Hematopoietic multipotent progenitor cell treated with erythropoietin and hydrocortisone succinate and interleukin-3 and kit ligand, for 15 days (in vitro differentiated cells): ENCODE results near the gene TUBGCP2.

ENCODE experiments used
- DNase-seq: peaks from one replicate; pipeline ENCODE4 v3.0.0-alpha.2; 2015; ENCODE audit warnings: low spot score

TUBGCP2 gene

DNA sequence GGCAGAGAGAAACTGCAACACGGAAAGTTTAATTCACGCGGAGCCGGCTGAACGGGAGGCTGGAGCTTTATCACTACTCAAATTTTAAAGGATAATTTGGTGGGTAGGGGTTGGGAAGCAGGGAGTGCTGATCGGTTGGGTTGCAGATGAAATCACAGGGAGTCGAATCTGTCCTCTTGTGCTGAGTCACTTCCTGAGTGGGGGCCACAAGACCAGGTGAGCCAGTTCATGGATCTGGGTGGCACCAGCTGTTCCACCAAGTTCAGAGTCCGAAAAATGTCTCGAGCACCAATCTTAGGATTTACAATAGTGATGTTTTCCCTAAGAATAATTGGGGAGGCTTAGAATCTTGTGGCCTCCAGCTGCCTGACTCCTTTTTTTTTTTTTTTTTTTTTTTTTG lies 34.9 kb upstream of the TUBGCP2 start:
- no peak for DNase-seq

DNA sequence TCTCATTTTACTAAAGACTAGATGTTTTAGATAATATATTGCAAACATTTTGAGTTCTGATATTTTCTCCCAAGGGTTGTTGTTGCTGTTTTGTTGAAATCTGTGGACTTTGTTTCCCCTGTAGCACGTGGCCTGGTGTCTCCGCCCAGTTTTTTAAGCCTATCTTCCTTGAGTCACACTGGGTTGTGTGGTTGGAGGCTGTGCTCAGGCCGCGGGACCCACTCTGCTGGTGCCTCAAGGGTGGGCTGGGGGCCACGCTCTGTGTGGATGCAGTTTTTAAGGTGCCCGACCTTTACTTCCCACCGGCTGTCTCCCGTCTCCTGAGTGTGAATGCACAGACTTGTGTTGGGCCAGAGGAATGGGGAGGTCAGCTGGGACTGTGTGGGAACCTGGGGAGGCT lies 34.3 kb upstream of the TUBGCP2 start:
- DNase-seq: no peak

DNA sequence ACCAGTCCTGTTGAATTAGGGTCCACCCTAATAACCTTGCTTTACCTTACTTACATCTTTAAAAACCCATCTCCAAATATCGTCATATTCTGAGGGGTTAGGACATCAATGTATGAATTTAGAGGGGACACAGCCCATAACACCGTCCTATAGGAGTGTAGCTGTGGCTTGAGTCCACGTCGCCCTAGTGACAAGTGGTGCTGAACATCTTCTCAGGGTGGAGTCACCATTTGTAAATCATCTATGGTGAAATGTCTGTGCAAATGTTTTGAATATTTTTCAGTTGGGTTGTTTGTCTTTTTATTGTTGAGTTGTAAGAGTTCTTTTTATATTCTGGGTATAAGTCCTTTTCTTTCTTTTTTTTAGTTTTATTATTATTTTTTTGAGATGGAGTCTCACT lies 33.3 kb upstream of the TUBGCP2 start:
- DNase-seq: no peak

DNA sequence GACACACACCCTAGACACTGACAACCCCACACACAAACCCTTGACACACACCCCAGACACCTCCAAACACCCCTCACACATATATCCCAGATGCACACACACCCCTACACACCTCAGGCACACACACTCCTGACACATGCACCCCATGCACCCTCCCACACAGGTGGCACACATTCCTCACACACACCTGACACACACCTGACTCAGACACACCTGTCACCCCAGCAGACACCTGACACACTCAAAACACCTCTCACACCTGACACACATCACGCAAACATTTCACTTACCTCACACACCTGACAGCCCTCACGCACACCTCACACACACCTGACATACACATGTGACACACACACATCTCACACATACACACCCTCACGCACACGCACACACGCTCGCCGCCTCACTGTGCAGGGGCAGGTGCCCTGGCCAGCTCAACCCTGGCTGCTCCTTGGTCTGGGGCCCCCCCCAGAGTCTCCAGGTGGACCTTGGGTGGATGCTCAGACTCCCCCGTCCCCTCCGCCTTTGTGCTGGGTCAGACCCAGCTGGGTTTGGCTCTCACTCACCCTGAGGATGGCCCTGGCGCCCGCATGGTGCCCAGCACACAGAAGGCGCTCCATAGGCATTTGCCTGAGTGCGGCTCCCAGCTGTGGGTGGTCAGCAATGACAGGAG lies 31.2 kb upstream of the TUBGCP2 start:
- DNase-seq: no peak

DNA sequence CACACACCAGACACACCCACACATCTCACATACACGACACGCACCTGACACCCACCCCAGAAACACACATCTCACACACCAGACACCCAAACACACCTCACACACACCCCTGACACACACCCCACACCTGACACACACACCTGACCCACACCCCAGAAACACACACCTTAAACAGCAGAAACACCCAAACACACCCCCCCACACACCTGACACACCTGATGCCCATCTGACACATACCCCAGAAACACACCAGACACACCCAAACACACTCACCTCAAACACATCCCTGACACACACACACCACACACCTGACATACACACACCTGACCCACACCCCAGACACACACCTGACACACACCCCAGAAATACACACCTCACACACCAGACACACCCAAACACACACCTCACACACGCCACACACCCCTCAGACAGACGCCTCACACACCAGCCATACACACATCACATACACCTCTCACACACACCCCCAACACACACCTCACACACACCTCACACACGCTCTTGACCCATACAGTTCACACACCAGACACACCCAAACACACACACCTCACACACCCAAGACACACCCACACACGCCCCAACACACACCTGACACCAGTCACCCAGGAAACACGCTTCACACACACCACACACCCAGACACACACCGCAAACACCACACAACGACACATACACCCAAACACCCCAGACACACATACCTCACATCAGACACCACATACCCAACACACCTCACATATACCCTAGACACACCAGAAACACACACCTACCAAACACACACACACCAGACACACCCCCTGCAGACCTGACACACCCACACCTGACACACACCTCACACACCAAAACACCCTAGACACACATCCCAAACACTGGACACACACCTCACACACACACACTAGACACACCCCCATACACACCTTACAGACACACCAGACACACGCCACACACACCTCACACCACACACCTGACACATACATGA lies 29.7 kb upstream of the TUBGCP2 start:
- no peak for DNase-seq

DNA sequence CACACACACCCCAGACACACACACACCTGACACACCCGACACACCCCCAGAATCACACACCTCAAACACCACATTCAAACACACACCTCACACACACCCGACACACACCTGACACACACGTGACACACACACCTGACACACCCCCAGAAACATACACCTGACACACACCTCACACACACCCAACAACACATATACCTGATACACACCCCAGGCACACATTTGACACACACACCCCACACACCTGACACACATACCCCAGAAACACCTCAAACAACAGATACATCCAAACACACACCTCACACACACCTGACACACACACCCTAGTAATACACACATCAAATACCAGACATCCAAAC lies 28.7 kb upstream of the TUBGCP2 start:
- DNase-seq: no peak

DNA sequence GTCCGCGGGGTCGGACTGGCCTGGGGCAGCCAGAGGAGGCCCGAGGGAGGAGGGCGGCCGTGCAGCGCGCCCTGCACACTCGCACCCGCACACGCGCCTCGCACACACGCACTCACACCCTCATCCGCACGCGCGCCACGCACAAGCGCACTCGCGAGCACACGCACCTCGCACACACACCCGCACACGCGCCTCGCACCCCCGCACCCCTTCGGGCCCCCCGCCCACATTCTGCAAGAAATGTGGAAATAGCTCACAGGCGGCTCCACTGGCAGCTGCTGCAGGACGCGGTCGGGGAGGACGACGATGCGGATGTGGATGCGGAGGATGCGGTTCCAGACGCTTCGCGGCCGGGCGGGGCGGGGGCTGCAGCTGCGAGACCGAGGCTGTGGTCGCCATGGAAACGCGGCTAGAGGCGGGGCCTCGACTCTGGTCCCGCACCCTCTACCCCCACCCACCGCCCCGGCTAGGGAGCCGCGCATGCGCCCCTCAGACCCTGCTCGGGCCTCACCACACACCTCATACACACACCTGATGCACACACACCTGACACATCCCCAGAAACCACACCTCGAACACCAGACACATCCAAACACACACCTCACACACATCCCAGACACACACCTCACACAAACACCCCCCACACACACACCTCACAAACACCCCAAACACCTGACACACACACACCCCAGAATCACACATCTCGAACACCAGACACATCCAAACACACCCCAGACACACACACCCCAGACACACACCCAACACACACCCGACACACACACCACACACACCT lies 28.1 kb upstream of the TUBGCP2 start, which contains the start of gene CALY:
TSS of gene CALY (minus strand) at position 320 of the 793 bp plus-strand sequence. CDS start 7,907 bp downstream, outside the sequence.
- no peak for DNase-seq

DNA sequence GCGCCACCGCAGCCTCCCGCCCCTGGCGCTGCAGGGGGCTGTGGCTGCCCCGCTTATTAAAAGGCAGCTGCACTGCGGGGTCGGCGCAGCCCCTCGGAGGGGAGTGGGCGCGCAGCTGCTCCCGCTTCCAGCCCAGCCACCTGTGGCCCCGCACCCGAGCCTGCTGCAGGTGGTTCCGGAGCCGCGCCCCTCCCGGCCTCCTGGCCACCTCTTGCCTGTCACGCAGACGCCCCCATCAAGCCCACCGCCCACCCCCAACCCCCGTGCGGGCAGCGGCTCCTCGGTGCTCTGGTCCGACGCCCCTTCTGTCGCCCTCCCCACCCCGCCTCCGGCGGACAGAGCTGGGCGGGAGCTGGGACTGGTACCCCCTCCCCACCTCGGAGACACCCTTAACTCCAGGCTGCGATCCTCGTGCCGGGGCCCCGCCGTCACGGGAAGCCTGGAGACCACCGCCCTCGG lies 27.5 kb upstream of the TUBGCP2 start:
- DNase-seq: no peak

DNA sequence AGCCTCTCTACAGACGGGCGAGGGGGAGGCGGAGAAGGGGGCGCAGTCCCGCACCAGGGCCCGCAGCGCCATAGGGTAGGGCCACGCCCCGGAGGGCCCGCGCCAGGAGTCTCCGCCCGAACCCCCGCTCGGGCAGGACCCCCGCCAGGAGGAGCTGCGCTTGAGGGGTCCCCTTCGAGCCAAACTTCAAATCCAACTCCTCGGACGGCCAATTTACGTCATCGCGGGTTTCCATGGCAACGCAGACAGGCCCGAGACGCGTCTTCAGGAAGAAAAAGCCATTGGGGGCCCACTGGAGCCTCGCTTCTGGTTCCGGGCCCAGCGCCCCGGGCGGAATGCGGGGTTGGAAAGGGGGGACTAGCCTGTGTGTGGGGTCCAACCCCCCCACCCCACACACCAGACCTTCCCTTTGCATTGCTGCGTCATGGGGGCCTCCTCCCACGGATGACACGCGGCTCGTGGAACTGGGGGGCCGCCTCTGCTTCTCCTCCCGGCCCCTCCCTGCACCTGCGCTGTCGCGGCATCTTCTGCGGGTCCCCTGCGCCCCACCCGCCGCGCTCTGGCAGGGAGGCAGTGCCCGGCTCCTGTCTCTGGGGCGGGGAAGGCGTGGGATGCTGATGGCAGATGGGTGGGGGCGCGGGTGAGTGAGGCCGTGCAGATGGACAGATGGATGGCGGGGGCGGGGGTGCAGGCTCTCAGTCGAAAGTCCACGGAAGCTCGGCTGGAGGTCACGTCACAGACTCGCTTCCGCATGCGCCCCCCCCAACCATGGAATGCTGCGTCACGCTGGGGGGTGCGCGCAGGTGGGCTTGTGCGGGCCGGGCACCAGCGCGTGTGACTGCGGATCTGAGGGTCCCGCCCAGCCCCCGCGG lies 26.8 kb upstream of the TUBGCP2 start:
- no peak for DNase-seq

DNA sequence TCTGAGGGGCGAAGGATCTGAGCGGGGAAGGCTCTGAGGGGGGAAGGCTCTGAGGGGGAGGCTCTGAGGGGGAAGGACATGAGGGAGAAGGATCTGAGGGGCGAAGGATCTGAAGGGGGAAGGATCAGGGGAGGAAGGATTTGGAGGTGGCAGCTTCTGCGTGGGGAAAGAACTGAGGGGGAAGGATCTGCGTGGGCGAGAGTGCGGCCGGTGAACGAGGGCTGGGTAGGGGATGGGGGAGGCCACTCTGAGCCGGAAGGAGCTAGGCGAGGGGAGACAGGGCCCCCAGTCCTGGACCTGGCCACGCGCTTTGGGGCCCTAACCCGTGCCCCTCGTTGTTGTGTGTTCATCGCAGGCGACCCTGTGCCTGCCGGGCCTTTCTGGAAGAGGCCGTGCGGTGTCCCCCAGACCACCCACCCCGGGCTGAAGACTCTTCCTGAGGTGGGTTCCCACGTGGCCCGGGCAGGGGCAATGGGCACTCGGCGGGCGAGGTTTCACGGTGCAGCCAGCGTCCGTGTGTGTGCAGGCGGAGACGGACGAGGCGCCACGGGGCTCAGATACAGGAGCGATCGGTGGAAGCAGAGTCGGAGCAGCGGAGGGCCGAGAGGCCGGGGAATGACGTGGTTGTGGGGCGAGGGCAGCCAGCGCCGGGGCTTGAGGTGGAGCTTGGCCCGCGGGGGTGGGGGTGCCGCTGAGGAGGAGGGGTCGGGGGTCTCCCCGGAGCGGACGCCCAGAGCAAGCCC lies 26.0 kb upstream of the TUBGCP2 start:
- DNase-seq: no peak

DNA sequence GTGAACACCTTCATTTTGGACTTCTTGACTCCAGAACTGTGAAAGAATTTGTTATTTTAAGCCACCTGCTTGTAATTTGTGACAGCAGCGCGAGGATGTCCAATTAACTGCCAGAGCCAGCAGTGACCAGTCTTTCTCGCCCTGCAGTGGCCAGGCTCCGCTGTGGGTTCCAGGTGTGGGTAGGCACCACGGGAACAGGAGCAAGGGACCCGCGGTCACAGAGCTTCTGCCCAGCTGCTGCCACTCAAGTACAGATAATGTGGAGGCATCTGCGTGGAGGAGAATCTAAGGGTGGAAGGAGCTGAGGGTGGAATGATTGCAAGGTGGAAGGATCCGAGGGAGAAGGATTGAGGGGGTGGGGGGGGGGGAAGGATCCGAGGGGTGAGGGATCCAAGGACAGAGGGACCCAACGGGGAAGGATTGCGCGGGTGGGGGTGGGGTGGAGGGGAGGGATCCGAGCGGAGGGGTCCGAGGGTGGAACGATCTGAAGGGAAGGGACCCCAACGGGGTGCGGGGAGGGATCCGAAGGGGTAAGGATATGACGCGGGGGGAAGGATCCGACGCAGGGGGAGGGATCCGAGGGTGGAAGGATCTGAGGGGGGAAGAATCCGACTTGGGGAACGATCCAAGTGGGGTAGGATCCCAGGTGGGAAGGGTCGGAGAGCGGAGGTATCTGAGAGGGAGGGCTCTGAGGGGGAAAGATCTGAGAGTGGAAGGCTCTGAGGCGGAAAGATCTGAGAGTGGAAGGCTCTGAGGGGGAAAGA lies 24.4 kb upstream of the TUBGCP2 start:
- DNase-seq: no peak

DNA sequence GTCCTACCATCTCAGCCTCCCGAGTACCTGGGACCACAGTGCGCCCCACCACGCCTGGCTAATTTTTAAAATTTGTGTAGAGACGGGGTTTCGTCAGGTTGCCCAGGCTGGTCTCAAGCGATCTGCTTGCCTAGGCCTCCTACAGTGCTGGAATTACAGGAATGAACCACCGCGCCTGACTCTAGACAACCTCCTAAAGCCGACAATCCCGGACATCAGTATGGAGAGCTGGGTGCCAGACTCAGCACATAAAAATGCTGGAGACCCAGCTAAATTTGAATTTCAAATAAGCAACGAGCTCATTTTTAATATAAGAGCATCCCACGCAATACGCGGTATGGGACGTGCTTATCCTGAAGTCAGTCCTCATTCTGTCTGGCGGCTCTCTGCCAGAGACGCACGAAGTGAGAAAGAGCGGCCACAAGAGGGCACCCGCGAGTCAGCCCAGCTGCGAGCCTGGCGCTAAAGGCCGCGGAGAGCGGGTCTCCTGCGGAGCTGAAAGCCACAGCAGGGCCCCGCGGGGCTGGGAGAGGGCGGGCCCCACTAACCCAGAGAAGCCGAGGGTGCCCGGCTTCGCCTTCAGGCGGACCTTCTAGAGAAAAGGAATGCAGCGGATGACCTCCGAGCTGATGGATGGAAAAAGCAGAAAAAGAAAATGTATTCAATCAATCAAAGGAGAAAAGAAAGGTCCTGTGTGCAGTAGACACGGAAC lies 21.0 kb upstream of the TUBGCP2 start:
- peak; percentile 80 for DNase-seq

DNA sequence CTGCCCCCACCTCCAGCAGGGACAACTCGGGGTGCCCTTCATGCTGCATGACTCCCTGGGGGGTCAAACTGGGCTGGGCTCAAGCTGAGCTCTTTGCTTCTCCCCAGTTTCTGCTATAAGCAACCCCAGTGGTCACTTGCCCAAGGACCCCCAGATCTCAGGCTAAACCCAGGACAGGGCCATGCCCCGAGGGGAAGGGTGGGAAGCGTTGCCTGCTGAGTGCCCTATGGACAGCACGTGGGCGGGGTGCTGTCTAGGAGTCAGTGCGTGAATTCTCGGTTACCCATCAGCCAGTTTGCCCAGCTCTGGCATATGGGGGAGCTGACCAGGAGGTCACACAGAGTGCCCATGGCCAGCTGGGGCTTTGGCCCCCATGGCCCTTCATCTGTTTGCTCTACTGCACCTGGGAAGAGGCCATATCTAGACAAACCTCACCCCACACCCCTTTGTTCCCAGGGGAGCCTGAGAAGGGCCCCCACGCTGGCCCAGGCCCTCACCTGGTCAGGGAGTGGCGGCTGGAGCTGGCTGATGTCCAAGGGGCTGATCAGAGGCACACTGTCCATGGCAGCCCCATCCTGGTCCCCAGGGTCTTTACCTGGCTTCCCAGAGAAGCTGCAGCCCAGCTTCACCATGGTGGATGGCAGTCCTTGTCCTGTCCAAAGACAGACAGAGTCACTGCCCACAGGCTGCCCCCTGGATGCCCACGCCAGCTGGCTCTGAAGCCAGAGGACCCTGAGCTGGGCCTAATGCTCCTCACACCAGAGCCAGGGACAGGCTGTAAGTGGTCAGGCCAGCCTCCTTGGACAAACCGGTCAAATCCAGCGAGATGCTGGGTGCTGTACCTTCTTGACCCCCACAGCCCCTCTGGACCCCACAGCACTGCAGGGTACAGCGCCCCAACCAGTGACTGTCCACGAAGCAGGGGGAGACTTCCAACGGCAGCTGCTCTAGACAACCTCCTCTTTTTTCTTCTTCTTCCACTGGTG lies 20.0 kb upstream of the TUBGCP2 start:
- DNase-seq: no peak

DNA sequence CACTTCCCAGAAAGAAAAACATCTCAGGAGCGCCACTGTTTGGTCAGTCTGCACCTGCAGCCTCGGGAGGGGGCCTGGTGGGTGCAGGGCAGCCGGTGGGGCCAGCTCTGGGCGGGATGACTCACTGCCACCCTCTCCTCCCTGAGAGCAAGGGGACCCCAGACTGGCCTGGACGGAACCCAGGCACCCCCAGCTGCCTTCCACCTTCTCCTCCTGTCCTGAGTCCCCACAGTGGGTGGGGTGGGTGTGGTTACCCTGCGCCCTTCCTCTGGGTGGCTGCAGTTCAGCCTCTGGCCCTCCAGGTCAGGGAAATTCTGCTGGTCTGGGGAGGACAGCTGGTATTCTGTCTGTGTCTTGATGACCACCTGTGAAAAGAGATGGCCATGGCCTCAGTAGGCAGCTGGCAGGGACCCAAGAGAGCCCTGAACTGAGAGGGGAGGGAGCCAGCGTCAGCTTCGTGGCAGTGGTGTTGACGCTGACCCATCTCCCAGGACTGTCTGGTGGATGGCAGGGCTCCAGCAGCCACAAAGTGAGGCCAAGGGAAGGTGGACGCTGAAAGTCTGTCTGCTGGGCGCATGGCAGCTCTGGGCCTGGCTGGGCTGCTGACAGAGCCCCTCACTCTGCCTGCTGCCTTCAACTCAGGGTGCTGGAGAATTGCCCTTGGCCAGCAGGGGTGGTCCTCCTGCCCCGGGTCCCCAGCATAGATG lies 19.1 kb upstream of the TUBGCP2 start:
- no peak for DNase-seq

DNA sequence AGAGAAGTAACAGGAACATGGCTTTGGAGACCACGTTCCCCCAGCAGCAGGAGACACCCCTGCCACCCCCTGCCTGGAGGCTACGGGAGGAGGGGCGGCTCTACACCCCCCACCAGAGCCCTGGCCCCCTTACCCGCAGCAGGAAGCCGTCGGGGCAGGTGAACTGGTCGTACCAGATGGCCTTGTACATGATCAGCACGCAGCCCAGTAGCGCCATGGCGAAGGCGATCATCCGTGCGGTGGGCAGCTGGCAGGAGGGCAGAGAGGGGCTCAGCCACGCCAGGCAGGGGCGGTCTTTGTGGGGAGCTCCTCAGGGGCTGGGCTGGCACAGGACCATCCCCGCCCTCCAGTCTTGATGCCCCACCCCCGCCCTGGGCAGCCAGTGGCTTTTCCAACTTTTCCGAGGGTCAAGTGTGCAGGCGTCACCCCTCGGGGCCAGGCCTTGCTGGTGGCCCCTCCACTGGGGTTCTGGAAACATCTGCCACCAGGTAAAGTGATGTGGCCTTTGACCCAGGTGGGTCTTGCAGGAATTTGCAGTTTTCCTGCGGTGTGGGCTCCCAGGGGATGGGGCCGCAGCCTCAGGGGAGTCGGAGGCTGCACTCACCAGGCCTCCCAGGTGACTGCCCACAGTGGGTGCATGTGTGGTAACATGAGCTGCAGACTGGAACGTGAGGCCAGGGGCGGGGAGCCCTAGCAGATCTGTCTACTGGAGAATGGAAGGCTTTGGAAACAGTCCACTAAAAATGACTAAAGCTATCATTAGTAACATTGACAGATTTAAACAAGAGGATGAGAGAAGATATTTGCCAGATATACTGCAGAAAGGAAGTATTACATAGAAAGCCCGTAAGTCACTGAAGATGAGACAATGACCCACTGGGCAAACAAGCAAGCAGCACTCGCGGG lies 18.3 kb upstream of the TUBGCP2 start:
- DNase-seq: no peak

DNA sequence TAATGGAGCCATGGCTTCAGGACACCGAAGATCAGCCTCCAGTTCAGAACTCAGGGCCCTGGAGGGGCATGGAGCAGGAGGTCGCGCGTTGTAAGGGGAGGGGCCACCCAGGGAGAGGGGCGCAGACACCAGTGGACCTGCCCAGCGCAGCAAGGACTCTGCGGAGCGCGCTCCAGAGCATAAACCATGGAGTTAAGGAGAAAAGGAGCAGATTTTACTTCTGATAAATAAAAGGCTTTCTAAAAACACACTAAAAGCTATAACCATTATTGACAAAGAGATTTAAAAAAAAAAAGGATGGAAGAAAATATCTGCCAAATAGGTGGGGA lies 17.5 kb upstream of the TUBGCP2 start:
- no peak for DNase-seq
